HG02943 (cell line): ENCODE measurements around the gene PRDX3.
"Not testable (repeated sequence)": the region's sequence is repeated elsewhere in the genome, so short reads cannot be mapped to it uniquely, and the experiment has no call there.

Experiments used
- ATAC-seq: cut with Tn5 transposase; IDR thresholded peaks from one replicate; pipeline ENCODE4 v1.9.1; 2021; ENCODE audit warnings: mild to moderate bottlenecking, low read depth, moderate library complexity; ENCODE audit not compliant: unreplicated experiment

The PRDX3 gene

DNA sequence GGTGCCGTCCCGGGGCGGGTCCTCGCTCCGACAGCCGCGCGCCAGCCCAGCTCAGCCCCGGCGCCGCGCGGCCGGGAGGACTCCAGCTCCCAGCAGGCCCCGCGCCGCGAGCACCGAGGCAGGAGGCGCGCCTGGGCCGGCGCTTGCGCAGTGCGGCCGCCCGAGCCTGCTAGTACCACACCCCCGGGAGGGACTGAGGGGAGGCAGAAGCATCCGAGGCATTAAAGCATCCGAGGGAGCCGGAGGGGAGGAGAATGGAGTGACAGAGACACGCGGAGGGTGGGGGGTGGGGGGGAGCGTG is 28.7 kb upstream of the PRDX3 start, which contains the start of gene GRK5:
Gene GRK5, plus strand, starts transcription at position 206 of the 301 bp plus-strand sequence. CDS start 347 bp downstream, outside the sequence.
- peak; percentile 58 for ATAC-seq

DNA sequence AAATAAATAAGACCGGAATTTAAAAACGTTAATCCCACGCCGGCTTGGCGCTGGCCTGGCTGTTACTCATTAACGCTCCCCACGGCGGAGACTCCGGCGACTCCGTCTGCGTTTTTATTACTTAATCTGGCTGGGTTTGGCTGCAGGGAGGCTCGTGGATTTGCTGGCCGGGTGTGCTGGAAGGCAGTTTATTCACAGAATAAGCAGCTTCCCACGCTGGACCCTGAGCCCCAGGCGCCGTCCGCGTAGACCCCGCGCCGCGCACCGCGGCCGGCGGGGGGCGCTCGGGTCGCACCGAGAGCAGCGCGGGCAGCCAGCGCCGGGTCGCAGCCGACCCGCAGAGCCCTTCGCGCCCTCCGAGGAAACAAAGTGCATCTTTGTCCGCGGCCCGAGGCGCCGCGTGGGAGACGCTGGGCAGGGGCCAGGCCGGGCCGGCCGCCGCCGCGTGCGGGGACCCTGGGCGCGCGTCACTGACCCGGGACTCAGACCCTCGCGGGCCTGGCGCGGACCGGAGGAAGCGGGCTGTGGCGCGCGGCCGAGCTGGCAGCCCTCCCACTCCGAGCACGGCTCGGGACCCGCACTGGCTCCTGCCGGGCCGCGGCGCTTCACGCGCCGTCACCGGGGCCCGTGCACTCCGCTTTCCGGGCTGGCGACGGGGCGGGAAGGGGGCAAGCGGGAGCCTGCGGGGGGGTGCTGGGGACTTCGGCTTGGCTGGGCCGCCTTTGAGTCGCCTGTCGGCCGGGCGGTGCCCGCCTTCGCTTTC is 28.2 kb upstream of the PRDX3 start:
- ATAC-seq, result peak; percentile 47

DNA sequence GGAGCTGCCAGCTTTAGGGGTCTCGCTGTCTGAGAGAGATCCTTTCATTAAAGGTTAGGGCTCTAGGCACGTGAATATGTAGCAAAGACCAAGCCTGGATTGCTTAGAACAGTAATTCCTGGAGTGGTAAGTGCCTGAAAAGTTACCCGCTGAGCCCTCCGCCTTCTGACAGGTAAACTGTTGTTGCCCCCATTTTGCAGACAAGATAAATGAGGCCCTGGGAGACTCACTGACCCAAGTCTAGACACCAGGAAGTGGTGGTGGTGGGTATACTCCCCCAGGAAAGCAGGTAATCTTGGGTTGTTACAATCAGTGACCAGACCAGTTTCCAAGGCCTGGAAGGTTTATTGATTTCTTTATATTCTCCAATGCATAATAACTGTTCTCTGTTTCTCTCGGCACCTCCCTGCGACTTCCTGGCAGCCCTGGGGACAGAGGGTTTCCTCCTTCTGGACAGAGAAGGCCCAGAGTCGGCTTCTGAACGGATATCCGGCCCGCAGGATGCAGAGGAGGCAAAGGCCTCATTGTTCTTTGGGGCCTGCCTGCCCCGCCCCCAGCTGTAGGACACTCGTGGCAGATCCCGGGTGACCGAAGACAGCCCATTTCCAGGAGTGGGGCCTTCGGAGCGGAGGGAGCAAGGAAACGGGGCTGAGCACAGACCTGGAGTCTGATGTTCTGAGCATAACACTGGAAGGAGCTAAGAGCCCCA is 27.4 kb upstream of the PRDX3 start:
- ATAC-seq, result peak; percentile 31

DNA sequence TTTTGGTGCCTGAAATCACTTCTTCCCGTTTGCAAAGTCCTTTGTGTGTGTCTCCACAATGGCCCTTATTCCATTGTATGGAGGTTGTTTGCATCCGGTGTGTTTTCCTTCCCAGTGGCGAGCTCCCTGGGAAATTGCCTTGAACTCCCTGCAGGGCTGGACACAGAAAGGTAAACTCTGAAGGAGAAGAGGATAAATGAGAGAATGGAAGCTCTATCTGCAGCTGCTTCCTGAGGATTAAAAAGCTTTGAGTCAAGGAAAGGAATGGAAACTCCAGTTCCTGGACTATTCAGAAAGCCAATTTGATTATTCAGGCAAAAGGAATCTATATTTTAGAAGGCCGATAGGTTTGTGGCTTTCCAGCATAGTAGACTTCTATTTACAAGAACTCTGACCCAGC is 24.4 kb upstream of the PRDX3 start:
- ATAC-seq, result no peak

DNA sequence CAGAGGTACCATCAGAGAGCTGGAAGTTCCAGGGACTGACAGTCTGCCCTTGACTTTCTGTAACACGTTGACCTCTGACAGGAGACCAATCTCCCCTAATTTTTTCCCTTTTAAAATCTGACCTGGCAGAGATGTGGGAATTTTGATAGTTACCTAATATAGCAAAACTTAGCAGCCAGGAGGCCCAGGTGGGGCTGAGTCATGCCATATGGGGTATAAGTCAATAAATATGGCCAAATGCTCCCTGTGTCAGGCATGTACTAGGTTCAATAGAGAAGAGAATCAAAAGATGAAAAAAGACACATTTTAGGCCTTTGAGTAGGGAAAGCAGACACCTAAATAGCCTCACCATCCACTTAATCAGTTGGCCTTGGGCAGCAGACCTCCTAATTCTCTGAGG is 22.6 kb upstream of the PRDX3 start:
- ATAC-seq, result no peak

DNA sequence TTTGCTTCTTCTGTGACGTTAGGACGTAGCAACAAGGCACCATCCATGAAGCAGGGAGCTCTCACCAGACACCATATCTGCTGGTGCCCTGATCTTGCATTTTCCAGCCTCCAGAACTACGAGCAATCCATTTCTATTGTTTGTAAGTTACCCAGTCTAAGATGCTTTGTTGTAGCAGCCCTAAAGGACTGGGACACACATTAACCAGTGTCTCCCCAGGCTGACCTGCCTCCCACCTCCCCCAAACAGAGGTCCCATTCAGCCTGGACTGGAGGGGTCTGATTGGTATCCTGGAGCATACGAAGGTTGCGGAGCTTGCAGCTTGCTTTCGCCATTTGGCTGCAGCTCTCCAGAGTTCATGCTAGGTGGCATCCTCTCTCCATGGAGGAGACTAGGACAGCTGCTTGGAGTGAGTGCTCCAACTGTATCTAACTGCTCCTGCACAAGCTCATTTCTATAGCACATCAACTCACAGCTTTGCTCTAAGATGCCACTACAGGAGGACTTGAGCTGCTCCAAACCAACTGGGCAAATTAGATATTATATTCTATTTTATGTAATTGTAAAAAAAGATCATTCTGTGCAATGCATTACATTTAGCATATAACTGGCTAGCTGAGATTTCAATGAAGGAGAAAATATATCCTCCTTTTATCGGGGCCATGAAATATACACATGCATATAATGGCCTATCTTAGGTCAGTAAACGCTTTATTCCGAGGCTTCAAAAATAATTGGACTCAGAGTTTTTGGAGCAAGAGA is 20.8 kb upstream of the PRDX3 start:
- ATAC-seq, result no peak

DNA sequence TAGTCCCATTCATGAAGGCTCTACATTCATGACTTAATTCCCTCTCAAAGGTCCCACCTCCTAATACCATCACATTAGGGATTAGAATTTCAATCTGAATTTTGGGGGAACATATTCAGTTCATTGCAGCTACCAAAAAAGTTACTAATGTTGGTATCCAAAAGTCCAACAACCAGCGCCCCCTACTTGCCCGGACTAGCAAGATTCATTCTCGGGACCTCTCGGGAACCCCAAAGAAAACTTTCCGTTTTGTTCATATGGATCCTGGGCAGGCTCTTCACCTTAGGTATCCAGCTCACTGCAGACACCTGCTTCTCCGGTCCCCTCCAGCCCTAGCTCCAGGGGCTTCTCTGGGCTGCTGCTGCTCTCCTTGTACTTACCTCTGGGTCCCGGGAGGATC is 19.8 kb upstream of the PRDX3 start:
- no peak for ATAC-seq

DNA sequence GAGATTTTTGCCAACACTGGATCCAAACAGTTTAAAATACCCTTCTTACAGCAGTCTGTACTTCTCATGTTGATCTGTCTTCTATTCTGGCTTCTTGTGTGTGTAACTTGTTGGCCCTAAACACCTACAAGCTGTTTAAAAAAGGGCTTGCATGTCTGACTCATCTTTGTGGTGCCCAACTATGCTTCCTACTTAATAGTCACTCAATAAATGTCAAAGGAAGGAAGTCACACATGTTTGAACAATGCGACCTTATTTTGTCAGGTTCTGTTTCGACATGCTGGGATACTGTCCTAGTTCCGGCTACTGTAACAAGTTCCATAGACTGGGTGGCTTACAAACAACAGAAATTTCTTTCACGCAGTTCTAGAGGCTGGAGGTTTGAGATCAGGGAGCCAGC is 19.3 kb upstream of the PRDX3 start:
- ATAC-seq, result no peak

DNA sequence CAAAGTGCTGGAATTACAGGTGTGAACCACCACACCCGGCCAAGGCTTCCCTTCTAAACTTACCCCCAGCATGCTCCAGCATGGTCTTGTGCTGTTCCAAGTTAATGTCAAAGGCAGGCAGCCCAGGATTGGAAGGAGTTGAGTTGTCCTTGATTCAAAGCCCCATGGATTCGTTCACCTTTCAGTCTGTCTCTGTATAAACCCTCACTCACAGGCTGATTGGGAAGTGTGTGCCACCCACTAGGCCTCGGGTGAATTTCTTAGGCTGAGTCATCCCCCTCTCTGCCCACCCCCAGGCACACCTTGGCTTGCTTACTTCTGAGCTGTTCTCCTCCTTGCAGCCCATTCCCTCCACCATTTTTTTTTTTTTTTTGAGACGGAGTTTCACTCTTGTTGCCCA is 13.3 kb upstream of the PRDX3 start:
- ATAC-seq, result no peak

DNA sequence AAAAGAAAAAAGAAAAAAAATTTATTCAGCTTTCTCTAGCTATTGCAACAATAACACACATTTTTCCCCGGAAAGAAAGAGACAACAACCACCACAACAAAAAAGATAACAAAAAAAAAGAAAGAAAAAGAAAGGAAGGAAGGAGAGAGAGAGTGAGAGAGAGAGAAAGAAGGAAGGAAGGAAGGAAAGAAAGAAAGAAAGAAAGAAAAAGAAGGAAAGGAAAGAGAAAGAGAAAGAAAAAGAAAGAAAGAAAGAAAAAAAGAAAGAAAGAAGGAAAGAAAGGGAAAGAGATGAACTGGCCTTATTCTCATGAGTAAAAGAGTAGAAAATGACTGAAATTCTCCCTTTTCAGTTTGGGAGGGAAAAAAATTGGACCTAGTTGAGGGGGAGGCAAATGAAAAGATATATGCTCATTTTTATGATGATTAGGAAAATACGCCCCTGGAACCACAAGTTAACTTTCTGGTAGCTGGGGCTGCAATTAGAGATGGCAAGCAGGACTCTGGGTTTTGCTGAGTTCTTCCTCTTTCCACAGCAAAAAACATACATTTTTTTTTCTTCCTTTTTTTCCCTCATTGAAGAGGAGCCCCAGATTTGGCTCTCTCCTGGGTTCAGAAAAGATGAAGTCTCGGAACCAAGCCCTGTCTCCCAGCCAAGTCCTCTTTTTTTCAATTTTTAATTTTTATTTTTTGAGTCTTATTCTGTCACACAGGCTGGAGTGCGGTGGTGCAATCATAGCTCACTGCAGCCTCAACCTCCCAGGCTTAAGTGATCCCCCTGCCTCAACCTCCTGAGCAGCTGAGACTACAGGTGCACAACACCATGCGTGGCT is 12.6 kb upstream of the PRDX3 start:
- no peak for ATAC-seq

DNA sequence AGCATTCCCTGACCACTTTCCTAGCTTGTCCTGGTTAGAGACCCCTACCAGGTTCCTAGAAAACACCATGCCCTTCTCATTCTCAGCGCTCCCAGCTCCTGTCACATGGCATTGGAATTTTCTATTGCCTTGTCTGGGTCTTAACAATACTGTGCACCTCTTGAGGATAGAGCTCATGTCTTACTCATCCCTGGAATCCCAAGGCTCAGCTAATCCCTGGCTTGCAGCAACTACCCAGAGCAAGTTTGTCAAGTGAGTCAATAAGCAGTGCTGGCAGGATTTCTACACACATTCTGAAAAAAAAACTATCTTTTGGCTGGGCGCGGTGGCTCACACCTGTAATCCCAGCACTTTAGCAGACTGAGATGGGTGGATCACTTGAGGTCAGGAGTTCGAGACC is 11.7 kb upstream of the PRDX3 start:
- ATAC-seq, result no peak

DNA sequence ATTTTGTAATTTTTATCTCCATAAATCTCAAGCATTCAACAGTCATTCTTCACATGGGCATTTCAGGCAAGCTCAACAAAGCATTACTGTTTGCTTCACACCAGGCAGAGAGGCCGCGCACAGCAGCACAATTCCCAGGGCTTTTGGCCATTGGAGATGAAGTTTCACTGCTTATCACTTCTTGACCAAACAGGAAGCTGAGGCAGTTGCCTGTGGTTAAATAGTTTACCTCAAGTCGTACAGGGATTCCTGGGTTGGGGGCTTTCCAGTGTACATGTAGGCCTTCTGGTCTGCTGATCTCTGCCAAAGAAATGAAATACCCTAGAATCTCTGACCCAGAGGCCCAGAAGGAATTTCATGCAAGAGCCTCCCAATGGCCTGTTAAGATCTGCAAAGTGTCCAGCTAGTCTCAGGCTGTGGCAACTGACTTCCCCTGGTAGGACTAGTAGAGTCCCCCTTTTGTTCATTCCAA is 11.2 kb upstream of the PRDX3 start:
- no peak for ATAC-seq

DNA sequence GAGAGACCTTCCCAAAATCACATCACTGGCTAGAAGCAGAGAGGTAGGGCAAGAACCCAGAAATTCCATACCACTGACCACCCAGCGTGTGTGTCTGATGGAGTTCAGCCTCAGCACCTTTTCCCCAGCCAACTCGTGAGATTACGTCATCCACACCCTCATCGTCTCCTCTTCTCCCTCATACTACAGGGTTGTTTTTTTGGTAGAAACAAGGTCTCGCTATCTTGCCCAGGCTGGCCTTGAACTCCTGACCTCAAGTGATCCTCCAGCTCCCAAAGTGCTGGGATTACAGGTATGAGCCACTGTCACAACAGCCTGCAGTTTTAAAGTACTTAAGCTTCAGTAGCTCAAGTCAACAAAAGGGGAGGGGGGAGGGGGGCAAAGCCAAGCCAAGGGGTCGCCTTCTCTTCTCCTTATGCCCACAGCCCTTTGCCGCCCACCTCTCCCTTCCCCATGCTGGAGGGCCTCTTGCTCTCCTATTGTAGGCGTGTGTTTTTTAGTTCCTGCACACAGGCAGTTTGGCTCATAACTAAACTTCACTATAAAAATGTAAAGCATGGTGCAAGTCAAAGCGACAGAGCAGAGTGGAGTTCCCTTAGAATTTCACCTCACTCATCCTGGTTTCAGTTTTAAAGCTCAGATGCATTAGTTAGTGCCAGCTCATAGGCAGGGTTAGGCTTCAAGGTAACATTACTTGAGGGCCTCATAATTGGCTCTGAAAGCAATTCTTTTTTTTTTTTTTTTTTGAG is 5.2 kb upstream of the PRDX3 start:
- no peak for ATAC-seq

DNA sequence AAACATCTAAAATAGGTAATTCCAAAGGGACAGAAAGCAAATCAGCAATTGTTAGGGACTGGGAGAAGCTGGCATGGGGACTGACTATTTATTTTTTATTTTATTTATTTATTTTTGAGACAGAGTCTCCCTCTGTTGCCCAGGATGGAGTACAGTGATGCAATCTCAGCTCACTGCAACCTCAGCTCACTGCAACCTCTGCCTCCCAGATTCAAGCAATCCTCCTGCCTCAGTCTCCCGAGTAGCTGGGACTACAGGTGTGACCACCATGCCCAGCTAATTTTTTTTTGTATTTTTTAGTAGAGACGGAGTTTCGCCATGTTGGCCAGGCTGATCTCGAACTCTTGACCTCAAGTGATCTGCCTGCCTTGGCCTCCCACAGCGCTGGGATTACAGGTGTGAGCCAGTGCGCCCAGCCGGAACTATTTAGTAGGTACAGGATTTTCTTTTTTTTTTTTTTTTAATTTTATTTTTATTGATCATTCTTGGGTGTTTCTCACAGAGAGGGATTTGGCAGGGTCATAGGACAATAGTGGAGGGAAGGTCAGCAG is 2.3 kb upstream of the PRDX3 start:
- not testable (repeated sequence) for ATAC-seq

DNA sequence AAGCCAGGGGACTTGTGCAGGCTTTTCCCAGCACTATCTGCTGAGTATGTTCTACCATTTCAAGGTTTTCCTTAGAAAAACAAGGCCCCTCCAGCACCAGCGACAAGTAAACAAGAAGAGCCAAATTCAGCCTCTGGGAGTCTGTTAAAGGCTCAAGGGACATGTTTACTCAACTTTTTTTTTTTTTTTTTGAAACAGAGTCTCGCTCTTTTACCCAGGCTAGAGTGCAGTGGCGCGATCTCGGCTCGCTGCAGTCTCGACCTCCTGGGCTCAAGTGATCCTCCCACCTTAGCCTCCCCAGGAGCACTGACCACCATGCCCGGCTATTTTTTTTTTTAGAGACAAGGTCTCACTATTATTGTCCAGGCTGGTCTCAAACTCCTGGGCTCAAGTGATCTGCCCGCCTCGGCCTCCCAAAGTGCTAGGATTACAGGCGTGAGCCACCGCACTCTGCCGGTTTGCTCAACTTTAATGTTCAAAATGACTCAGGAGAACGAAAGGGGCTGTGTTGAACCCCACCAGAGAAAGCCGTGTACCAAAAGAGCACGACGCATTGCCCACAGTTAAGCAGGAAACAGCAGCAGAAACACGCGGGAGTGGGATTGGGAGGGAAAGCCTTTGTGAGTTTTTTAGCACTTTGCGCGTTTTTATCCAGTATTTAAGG is 772 bp downstream of the PRDX3 start:
- ATAC-seq, result peak; percentile 18

DNA sequence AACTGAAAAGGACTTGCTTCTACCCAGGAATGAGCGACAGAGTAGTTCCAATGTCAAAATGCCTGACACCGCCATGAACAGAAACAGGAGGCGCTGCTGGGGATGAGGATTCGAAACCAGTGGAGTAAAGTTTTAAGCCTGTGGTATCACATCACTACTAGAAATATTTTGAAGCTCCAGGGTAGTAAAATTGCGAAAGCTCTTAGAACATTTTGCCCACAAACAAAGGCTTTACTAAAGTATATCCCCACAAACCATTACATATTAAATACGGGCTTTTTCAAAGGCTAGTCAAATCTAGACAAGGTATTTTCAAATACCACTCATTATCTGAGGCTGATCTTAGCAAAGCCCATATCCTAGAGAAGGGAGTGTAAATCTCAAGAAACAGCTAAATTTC is 2.4 kb downstream of the PRDX3 start:
- no peak for ATAC-seq

DNA sequence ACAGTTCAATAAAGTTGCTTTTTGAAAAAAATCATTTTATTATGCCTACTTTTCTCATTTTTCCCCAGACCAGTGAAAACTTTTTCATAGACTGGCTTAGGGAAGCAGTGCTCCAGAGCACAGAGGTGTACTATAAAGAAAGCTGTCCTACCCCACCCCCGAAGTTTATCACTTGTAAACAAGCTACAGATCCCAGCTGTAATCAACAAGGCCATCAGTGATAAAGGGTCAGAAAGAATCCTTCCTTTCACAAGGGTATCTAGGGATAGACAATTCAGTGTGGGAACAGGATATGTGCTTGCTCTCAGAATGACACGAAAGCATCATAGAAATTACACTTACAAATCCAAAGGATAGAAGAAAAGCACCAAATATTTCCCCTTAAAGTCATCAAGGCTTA is 4.5 kb downstream of the PRDX3 start:
- no peak for ATAC-seq

DNA sequence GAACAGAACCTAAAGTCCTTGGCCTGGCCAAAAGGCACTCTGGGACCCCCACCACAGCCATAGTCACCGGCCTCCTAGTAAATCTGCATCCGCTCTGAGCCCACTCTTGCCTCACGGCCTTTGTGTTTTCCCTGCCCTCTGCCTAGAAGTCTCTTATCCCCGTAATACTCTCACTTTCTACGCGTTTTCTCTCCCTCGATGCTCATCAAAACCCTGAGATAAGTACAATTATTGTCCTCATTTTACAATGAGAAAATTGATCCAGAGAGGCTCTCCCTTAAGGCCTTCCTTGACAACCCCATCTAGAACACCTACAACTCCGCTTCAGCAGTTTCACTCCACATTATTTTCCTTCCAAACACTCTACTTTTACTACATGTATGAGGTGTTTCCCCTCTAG is 11.6 kb downstream of the PRDX3 start:
- ATAC-seq, result no peak

DNA sequence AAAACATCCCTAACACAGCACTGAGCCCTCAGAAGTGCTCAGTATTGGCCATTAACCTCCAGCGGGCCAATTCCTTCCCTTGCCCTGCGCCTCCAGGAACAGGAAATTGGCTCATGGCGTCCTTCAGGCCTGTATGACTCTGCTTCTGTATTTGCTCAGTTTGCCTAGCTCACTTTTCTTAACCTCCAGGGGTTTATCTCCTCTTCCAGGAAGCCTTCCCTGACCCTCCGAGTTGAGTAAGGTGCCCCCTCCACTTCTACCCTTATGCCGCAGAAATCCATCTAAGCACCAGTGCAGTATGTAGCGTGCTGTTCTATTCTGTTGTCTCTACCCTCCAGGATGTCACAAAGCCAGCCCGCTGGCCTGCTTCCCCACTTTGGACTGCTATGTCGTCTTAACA is 12.0 kb downstream of the PRDX3 start:
- ATAC-seq, result no peak
